Placental pericyte (primary cell): Measurements from ENCODE around the gene ZNF385A. TPM values are rescaled to one million over a fixed set of nuclear protein-coding genes. Genes with fewer than 3 reads are reported as not detected.

Source experiments
- small RNA-seq: library from RNA; depleted of rRNA; stranded (forward); fragments of <200 nt; gene quantifications from one replicate; pipeline ENCODE3, GENCODE V24; 2012; ENCODE audit warnings: low replicate concordance
- total RNA-seq: library from RNA; depleted of rRNA; stranded (reverse); fragments of >200 nt; gene quantifications from 2 replicates; pipeline ENCODE4 v1.2.3, GENCODE V29; 2012

The ZNF385A gene, protein sequence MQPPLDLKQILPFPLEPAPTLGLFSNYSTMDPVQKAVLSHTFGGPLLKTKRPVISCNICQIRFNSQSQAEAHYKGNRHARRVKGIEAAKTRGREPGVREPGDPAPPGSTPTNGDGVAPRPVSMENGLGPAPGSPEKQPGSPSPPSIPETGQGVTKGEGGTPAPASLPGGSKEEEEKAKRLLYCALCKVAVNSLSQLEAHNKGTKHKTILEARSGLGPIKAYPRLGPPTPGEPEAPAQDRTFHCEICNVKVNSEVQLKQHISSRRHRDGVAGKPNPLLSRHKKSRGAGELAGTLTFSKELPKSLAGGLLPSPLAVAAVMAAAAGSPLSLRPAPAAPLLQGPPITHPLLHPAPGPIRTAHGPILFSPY
- 1.1 and 1.3 TPM in 2 replicates for total RNA-seq

DNA sequence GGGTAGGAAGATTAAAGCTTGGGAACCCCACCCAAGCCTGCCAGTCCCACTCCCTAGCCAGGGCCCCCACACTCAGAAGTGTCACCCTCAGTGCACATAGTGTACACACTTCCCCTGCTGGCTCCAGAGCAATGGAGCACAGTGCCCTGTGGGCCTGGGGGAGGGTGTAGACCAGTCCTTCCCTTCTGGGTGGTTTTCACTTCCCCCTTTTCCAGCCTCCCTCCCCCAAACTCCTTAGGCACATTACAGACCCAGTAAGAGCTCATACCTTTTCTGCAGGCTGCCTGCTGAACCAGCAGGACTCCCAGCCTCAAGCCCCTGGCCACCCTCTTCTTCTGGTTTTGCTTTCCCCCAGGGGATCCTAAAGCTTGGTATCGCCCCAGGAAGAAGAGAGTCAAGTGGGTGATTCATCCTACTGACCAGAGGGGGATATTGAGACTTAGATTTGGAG, at the start of gene ZNF385A:
Gene ZNF385A, minus strand, starts transcription at position 143 of the 451 bp plus-strand sequence. CDS start 219 bp downstream, outside the sequence.

DNA sequence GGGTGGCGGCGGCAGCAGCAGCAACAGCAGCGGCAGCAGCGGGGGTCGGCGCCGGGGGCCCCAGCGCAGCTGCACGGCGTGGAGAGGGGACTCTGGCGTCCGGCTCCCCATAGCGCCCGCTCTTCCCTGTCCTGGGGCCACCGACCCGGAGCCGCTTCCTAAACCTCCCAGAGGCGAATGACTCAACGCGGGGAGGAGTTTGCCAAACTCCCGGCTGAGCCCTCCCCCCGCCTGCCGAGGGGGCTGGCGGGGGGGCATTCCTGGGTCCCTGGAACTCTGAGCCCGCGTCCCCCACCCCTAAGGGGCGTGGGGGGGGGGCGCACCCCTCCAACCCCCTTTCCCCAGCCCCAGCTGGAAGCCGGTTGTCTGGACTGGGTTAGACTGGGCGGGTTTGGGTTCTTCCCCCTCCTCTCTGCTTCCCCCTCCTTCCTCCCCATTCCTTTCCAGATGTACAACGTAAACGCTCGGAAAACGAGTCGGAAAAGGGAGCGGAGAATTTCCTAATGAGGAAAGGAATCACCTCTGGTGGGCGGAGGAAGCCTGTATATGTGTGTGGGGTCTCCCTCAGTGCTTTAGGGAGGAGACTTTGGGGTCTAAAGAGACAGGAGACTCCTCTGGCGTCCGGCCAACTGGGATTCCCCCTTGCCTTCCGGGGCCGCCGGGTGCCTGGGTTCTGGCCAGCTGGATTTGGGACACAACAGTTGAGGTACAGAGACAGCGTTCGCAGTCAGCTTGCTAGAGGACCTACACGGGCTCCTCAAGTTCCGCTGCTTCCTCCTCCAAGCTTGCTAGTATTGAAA, 34.8 kb upstream of the ZNF385A start, which contains the start of gene ITGA5:
Gene ITGA5, minus strand, starts transcription at position 179 of the 800 bp plus-strand sequence. Its CDS starts 68 bp downstream, at position 111.

DNA sequence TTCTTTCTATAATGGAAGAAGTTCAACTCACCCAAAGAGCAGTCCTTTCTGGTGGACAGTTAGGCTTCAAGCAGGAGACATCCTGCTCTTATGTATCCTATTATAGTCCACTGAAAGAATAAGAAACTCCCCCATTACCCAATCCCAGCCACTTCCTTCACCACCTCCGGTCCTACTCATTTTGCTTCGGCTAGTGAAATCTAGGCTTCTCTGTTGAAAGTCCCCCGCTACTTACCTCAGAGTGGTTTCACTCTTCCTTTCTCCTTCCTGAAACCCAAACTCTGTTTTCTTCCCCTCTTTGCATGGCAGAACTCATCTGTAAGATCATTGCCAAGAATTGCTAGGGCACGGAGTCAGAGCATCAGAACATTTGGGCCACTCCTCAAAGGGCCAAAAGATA, 20.1 kb downstream of the ZNF385A start, which contains the start of gene GPR84:
Gene GPR84, minus strand, starts transcription at position 74 of the 400 bp plus-strand sequence. CDS start 635 bp downstream, outside the sequence.

DNA sequence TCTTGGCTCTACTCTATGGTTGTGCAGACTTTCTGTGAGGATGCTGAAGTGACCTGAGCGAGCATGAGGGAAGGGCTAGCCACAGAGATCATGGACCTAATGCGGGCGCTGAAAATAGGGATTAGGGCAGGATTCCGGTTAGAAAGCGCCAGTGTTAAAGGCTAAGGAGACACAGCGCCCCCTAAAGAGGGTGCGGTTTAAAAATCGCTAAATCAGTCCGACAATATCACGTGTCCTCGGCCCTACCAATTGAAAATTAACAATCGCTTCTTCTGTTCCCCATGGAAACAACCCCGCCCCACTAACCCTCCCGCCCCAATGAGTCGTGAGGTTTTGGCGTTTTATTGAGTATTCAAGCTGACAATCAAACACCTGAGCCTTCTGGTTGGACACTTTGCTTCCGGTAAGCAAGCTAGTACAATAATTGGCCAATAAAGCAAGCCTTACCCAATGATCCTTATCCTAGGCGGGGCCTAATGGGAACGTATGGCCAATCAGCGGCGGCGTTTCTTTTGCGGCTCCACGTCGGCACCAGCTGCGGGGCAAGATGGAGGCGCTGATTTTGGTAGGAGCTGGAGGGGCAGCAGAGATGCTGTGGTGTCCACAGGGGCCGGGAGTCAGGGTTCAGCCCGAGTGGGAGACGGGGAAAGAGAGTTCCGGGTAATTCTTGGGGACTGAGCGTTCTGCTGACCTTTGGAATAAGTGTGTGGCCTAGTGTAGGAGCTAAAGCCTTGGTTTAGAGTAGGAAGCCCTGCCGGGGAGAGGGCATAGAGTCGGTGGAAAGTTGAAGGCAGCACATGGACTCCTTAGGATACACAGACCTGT, 59.7 kb downstream of the ZNF385A start, which contains the start of gene COPZ1:
Gene COPZ1, plus strand, starts transcription at position 515 of the 825 bp plus-strand sequence. Its CDS starts 33 bp downstream, at position 548.

Small RNAs within 50 kb of the gene (small RNA-seq; reads per million reads assigned to genes)
- 174 reads per million, percentile 99 among the genes with 10 or more reads in this experiment for gene MIR148B
- gene RN7SL744P = not detected

Other genes with a start within 250 kb of the ZNF385A start
- gene SMUG1, start 195.7 kb downstream of the ZNF385A start, total RNA-seq = 23.9 and 33.8 TPM in 2 replicates
- gene CBX5, start 104.6 kb downstream of the ZNF385A start, total RNA-seq = 19.9 and 116 TPM in 2 replicates
- 312 and 533 TPM in 2 replicates for gene HNRNPA1, start 104.0 kb downstream of the ZNF385A start, total RNA-seq
- gene NFE2, start 83.7 kb downstream of the ZNF385A start, total RNA-seq = 0.44 TPM in 1 of 2 replicates, not detected in the other
- 143 and 149 TPM in 2 replicates for gene COPZ1, start 59.6 kb downstream of the ZNF385A start, total RNA-seq
- not detected in 2 replicates for gene GPR84, start 20.2 kb downstream of the ZNF385A start, total RNA-seq
- gene ITGA5, start 34.5 kb upstream of the ZNF385A start, total RNA-seq = 298 and 790 TPM in 2 replicates
- gene GTSF1, start 88.9 kb upstream of the ZNF385A start, total RNA-seq = 8.1 and 13.5 TPM in 2 replicates
- 0.14 TPM in 1 of 2 replicates, not detected in the other for gene NCKAP1L, start 113.0 kb upstream of the ZNF385A start, total RNA-seq
- gene PDE1B, start 164.9 kb upstream of the ZNF385A start, total RNA-seq = not detected in 2 replicates
- not detected in 2 replicates for gene PPP1R1A, start 203.9 kb upstream of the ZNF385A start, total RNA-seq